ENCODE data around the gene EIF3A.

DNA sequence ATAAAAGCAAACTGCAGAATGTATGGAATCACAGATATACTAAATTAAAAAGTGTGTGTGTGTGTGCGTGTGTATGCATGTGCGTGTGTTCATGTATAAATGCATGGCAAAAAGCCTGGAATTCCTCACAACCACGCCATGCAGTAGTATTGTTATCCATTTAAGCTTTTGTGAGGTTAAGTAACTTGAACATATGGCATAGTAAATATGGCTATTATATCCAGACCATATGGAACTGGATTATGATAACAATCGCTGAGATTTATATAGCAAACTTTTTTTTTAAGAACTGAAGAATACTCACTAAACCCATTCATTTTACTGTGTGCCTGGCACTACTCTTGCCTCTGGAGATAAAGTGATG, 73.4 kb downstream of the EIF3A start:
- TF ChIP-seq, protein P1, sequence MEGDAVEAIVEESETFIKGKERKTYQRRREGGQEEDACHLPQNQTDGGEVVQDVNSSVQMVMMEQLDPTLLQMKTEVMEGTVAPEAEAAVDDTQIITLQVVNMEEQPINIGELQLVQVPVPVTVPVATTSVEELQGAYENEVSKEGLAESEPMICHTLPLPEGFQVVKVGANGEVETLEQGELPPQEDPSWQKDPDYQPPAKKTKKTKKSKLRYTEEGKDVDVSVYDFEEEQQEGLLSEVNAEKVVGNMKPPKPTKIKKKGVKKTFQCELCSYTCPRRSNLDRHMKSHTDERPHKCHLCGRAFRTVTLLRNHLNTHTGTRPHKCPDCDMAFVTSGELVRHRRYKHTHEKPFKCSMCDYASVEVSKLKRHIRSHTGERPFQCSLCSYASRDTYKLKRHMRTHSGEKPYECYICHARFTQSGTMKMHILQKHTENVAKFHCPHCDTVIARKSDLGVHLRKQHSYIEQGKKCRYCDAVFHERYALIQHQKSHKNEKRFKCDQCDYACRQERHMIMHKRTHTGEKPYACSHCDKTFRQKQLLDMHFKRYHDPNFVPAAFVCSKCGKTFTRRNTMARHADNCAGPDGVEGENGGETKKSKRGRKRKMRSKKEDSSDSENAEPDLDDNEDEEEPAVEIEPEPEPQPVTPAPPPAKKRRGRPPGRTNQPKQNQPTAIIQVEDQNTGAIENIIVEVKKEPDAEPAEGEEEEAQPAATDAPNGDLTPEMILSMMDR (conservative IDR thresholded peaks at IDR 0.05 in 1 of 2, IDR thresholded peaks at IDR 0.05 in 1 of 2; ENCODE audit: extremely low read depth in 1 of 2, insufficient read depth in 1 of 2, low read depth in 1 of 2, low read length in 2 of 2): no peak
- TF ChIP-seq EZH2 (IDR thresholded peaks at IDR 0.05; ENCODE audit: borderline replicate concordance, low read length): no peak

All from mammary epithelial cell (primary cell).